Cerebellar nuclear complex (tissue), 1 donor: ENCODE data around the gene PDLIM1.
"Not testable (repeated sequence)": the region's sequence is repeated elsewhere in the genome, so short reads cannot be mapped to it uniquely, and the experiment has no call there.

Source experiments
- DNase-seq, 2 experiments: peaks; one replicate each; lab custom pipeline; 2025; lab: John Stamatoyannopoulos, UW

Gene PDLIM1

GRCh38 chr10:95208702-95209391 is 82.0 kb downstream of the PDLIM1 start:
- no peak for DNase-seq

GRCh38 chr10:95202865-95203264 is 87.9 kb downstream of the PDLIM1 start:
- not testable (repeated sequence) for DNase-seq

DNA sequence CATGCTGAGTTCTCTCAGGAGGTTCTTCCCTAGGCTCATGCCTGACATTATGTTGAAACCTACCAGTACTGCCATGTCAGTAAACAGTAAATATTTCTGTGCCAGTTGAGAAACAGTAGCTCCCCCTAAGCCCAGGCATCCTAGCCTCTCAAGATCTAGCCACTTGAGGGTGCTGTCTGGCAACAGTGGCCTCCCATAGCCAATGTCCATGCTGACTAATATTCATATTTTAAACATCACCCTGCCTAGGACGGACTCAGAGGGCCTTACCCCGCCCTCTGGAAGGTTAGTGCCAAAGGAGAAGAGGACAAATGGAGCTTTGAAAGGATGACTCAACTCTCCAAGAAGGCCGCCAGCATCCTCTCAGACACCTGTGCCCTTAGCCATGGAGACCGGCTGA is 89.1 kb downstream of the PDLIM1 start:
- no peak for DNase-seq

DNA sequence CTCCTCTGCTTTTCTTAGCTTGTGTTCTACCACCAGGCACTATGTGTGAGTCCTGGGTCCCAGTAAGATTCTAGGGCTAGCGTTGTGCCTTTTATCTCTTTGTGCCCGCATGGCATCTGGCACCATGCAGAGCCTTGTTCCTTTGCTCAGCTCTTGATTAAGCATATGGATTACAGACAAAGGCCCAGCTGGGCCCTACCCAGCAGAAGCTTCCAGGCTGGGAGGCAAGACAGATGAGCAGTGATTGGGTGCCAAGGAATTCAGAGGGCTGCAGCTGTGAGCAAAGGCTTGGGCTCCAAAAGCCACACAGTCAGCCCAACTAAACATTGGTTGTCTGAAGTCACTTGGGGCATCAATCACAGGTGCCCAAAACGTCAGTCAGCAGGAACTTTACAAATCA is 94.8 kb downstream of the PDLIM1 start:
- no peak for DNase-seq

DNA sequence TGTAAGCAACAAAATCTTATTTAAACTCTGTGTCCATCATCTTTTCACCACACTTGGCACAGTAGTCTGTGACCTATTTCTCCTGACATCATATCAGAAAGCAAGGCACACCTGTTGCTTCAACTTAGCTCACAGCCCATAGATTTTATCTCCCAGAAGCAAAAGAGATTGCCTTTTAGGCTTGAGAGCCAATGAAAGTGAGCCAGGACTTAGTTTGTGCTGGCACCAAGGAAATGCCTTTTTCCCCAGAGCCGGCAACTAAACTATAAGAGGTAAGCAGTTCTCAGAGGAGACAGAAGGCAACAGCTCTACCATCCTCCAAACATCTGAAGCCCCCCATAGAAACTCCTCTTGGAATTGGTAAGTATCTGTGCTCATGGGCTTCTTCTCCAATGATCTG is 96.9 kb downstream of the PDLIM1 start, which contains the start of gene ACSM6:
Gene ACSM6 (plus strand): TSS at position 295 of the 400 bp plus-strand sequence. CDS start 248 bp downstream, outside the sequence.
- no peak for DNase-seq

- DNase-seq, result no peak
Observed at GRCh38 chr10:95188593-95188992, 102.2 kb downstream of the PDLIM1 start.

- no peak for DNase-seq
Observed at GRCh38 chr10:95187617-95188016, 103.2 kb downstream of the PDLIM1 start.
